HepG2 (cell line): ENCODE results near the gene DDAH1. TPM values are rescaled to one million over a fixed set of nuclear protein-coding genes. Genes with fewer than 3 reads are reported as not detected.

ENCODE experiments used
- ATF7-NPFF ChIP-seq: sonication (generic); formaldehyde crosslinking; IDR thresholded peaks from 2 replicates; pipeline ENCODE4 v1.8.1; 2023; ENCODE audit warnings: mild to moderate bottlenecking, low read depth, missing genetic modification reagents, moderate library complexity
- BCLAF1 ChIP-seq: fragments of 450-650 bp; IDR thresholded peaks from 2 replicates; pipeline ENCODE4 v1.6.1; 2017; ENCODE audit warnings: mild to moderate bottlenecking
- CBX5 ChIP-seq: sonication (generic); formaldehyde crosslinking; IDR thresholded peaks from 2 replicates; pipeline ENCODE4 v1.4.0; 2020; ENCODE audit warnings: missing genetic modification reagents, borderline replicate concordance
- DR1 ChIP-seq: sonication (generic); formaldehyde crosslinking; IDR thresholded peaks from 2 replicates; pipeline ENCODE4 v1.8.0; 2021; ENCODE audit warnings: mild to moderate bottlenecking, missing genetic modification reagents, inconsistent platforms
- E2F2 ChIP-seq: sonication (generic); formaldehyde crosslinking; IDR thresholded peaks from 2 replicates; pipeline ENCODE4 v1.4.0; 2020; ENCODE audit warnings: missing genetic modification reagents, borderline replicate concordance
- MYNN ChIP-seq: sonication (generic); formaldehyde crosslinking; IDR thresholded peaks from 2 replicates; pipeline ENCODE4 v1.4.0; 2020; ENCODE audit warnings: mild to moderate bottlenecking, low read depth, missing genetic modification reagents
- NR2F1 ChIP-seq, 2 experiments: fragments of 450-650 bp in 1 of 2; formaldehyde crosslinking in 1 of 2; IDR thresholded peaks; 2 replicates each; pipeline versions ENCODE4 v1.5.0 to v1.6.1; 2016 to 2020; ENCODE audit warnings: mild to moderate bottlenecking in 1 of 2, missing compliant biosample characterization in 1 of 2, missing genetic modification reagents in 1 of 2, moderate library complexity in 1 of 2
- PHF5A ChIP-seq: IDR thresholded peaks from one replicate; pipeline ENCODE4 v1.6.1; 2018; ENCODE audit warnings: low read depth, missing genetic modification reagents; ENCODE audit not compliant: unreplicated experiment
- SMAD1 ChIP-seq: sonication (generic); formaldehyde crosslinking; IDR thresholded peaks from 2 replicates; pipeline ENCODE4 v1.4.0; 2020; ENCODE audit warnings: missing genetic modification reagents, low read depth, mild to moderate bottlenecking, borderline replicate concordance
- ZNF256 ChIP-seq: sonication (generic); formaldehyde crosslinking; conservative IDR thresholded peaks from 2 replicates; pipeline ENCODE4 v1.4.0; 2020; ENCODE audit warnings: missing genetic modification reagents
- ZNF616 ChIP-seq: sonication (generic); formaldehyde crosslinking; IDR thresholded peaks from 2 replicates; pipeline ENCODE4 v1.5.0; 2020; ENCODE audit warnings: low read depth, mild to moderate bottlenecking, missing genetic modification reagents
- polyA plus RNA-seq, 8 experiments: library from polyadenylated mRNA; depleted of rRNA in 3 of 8; stranded (reverse) in 7 of 8; unstranded in 1 of 8; fragments of >200 nt; fragmentation: Illumina TruSeq in 4 of 8; extraction: Trizol in 4 of 8; gene quantifications; 2 replicates each; pipeline versions ENCODE4 v1.2.1 to v1.2.3, GENCODE V29; 2011 to 2016; ENCODE audit warnings: low read depth in 4 of 8, missing spikeins in 1 of 8, mixed read lengths in 1 of 8; ENCODE audit not compliant: insufficient read depth in 1 of 8
- total RNA-seq, 5 experiments: library from RNA; depleted of rRNA; stranded (reverse); fragments of >200 nt; fragmentation: Illumina TruSeq; extraction: Trizol; gene quantifications; 2 replicates each; pipeline ENCODE4 v1.2.3, GENCODE V29; 2016; ENCODE audit warnings: low read depth in 1 of 5
- TF ChIP-seq, protein P1 (sequence below): sonication (generic); IDR thresholded peaks from 2 replicates; pipeline ENCODE4 v1.6.1; 2016; ENCODE audit warnings: low read depth, borderline replicate concordance
- TF ChIP-seq, protein P2 (sequence below): sonication (generic); formaldehyde crosslinking; IDR thresholded peaks from 2 replicates; pipeline ENCODE4 v1.4.0; 2020; ENCODE audit warnings: missing genetic modification reagents, borderline replicate concordance

DDAH1 gene
- total and polyA plus RNA-seq, 2 of the 13 experiments (the other 11 are each of a cell fraction or from before 2014, with no cell fraction given), result 39.7 to 64.4 TPM

DNA sequence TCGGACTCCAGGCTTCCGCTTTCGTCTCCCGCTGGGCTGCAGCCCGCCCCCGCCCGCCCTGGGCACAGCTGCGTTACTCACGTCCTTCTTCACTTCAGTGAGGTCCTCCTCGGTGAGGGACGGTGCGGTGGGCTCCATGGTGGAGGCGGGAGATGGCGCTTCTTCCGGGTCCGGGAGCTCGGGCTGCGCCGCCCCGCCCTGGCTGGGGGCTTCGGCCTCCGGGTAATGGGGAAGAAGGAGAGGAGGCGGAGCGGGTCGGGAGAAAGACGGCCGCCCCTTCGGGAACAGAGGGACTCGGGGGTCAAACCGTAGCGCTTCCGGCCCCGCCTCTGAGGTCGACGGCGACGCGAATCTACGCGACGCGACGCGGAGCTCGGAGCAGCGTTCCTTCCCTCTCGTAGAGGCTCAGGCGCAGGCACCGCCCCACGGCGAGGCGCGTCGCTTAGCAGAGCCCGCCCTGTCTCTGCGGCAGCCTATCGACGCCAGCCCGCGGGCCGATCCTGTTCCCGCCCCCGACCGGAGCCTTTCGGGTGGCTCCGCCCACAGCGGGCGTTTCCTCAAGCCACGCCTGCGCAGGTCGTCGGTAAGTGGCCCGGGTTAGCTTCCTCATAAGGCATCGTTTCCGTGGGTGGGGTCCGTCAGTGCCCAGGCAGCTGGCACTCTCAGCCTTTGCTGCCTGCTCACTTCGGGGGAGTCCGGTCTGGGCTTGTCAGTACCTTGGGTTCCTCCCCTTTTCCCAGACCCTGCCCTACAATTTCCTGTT is 188.6 kb downstream of the DDAH1 start, which contains the start of gene BCL10 (continued):
- TF ChIP-seq NR2F1 (CRISPR knock-in tag; IDR thresholded peaks at IDR 0.05), result no peak; a peak in 1 of 4 replicates
- TF ChIP-seq E2F2, result no peak
- TF ChIP-seq BCLAF1, result no peak
- no peak for TF ChIP-seq CBX5 (CRISPR knock-in tag)
- no peak for TF ChIP-seq ZNF256 (CRISPR knock-in tag)
- no peak for TF ChIP-seq ATF7-NPFF
- TF ChIP-seq DR1 (CRISPR knock-in tag), result peak; percentile 58; the same call in 1 of the 2 replicates
- TF ChIP-seq SMAD1, result 0 out of 2 replicates have a peak, but pooled peaks have one; percentile 48
- TF ChIP-seq, protein P1, sequence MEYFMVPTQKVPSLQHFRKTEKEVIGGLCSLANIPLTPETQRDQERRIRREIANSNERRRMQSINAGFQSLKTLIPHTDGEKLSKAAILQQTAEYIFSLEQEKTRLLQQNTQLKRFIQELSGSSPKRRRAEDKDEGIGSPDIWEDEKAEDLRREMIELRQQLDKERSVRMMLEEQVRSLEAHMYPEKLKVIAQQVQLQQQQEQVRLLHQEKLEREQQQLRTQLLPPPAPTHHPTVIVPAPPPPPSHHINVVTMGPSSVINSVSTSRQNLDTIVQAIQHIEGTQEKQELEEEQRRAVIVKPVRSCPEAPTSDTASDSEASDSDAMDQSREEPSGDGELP, result peak; percentile 72; the same call in 1 of the 2 replicates
- TF ChIP-seq MYNN (CRISPR knock-in tag), result no peak
- no peak for TF ChIP-seq ZNF616
- TF ChIP-seq, protein P2, sequence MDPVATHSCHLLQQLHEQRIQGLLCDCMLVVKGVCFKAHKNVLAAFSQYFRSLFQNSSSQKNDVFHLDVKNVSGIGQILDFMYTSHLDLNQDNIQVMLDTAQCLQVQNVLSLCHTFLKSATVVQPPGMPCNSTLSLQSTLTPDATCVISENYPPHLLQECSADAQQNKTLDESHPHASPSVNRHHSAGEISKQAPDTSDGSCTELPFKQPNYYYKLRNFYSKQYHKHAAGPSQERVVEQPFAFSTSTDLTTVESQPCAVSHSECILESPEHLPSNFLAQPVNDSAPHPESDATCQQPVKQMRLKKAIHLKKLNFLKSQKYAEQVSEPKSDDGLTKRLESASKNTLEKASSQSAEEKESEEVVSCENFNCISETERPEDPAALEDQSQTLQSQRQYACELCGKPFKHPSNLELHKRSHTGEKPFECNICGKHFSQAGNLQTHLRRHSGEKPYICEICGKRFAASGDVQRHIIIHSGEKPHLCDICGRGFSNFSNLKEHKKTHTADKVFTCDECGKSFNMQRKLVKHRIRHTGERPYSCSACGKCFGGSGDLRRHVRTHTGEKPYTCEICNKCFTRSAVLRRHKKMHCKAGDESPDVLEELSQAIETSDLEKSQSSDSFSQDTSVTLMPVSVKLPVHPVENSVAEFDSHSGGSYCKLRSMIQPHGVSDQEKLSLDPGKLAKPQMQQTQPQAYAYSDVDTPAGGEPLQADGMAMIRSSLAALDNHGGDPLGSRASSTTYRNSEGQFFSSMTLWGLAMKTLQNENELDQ (CRISPR knock-in tag), result no peak
- no peak for TF ChIP-seq PHF5A
